Measurements from ENCODE around the gene ZPR1. TPM values are rescaled to one million over a fixed set of nuclear protein-coding genes. Genes with fewer than 3 reads are reported as not detected.

The ZPR1 gene
- total RNA-seq, 2 experiments from 2014 or later, result 101 to 102 TPM

- no peaks in the 10 kb centered on the region for H3K9me3 Mint-ChIP-seq
- peaks cover 1% of the 10 kb centered on the region for H3K27me3 Mint-ChIP-seq
- intact Hi-C loops (cut with micrococcal nuclease), result no loop called here
- no peak overlapping the region for H3K4me3 Mint-ChIP-seq
- H3K4me1 Mint-ChIP-seq (ENCODE audit: low read depth), result no peaks in the 10 kb centered on the region
- CTCF ChIA-PET, result interaction anchor here (0.9 kb wide), 1 partner anchor 10 kb away, joined by 3 read pairs; no protein-coding TSS in a partner anchor
- H3K36me3 Mint-ChIP-seq, result no peaks in the 10 kb centered on the region
- POLR2A ChIA-PET, result no interaction called here
- H3K27ac Mint-ChIP-seq, result no peak overlapping the region
- DNase-seq, result no peak
Observed at GRCh38 chr11:116724813-116725212, 63.0 kb downstream of the ZPR1 start.

Other genes starting within 250 kb of the ZPR1 start
- 10 to 100 TPM; 30.3 to 32.7 TPM for gene BUD13, start 15.0 kb downstream of the ZPR1 start, total RNA-seq
- not detected for gene APOA5, start 3.9 kb upstream of the ZPR1 start, total RNA-seq
- gene APOA4, start 35.3 kb upstream of the ZPR1 start, total RNA-seq, result not detected
- gene APOC3, start 41.9 kb upstream of the ZPR1 start, total RNA-seq, result not detected
- under 1 TPM in 1 of 2 experiments, not detected in 1; 0.24 TPM for gene APOA1, start 49.6 kb upstream of the ZPR1 start, total RNA-seq